ENCODE results near the gene CNNM1.

Gene CNNM1

GRCh38 chr10:99393036-99393435, 63.9 kb downstream of the CNNM1 start:
- TF ChIP-seq CTCF (IDR thresholded peaks at IDR 0.05), result no peak
- Histone ChIP-seq H3K36me3 (ENCODE audit: control insufficient read depth, insufficient read depth, low read length) (no peaks in the 10 kb centered on the region), H3K9me3 (ENCODE audit: control insufficient read depth, low read length) (no peaks in the 10 kb centered on the region), H3K27me3 (ENCODE audit: control insufficient read depth, insufficient read depth, low read length) (no peaks in the 10 kb centered on the region), H3K4me3 (ENCODE audit: low read depth, low read length) (no peak overlapping the region), H2AFZ (no peak overlapping the region), H3K4me1 (no peaks in the 10 kb centered on the region), H3K27ac (no peak overlapping the region), H3K4me2 (ENCODE audit: low read length) (no peak overlapping the region), H3K79me2 (no peaks in the 10 kb centered on the region), H3K9ac (no peak overlapping the region)

GRCh38 chr10:99393683-99394082, 64.5 kb downstream of the CNNM1 start:
- Histone ChIP-seq H3K9me3 (ENCODE audit: control insufficient read depth, low read length) (no peaks in the 10 kb centered on the region), H2AFZ (no peak overlapping the region), H3K27me3 (ENCODE audit: control insufficient read depth, insufficient read depth, low read length) (no peaks in the 10 kb centered on the region), H3K27ac (no peak overlapping the region), H3K4me1 (no peaks in the 10 kb centered on the region), H3K4me3 (ENCODE audit: low read depth, low read length) (no peak overlapping the region), H3K9ac (no peak overlapping the region), H3K79me2 (no peaks in the 10 kb centered on the region), H3K36me3 (ENCODE audit: control insufficient read depth, insufficient read depth, low read length) (no peaks in the 10 kb centered on the region), H3K4me2 (ENCODE audit: low read length) (no peak overlapping the region)
- no peak for TF ChIP-seq CTCF (IDR thresholded peaks at IDR 0.05)

GRCh38 chr10:99394256-99394655, 65.1 kb downstream of the CNNM1 start:
- Histone ChIP-seq H3K79me2 (no peaks in the 10 kb centered on the region), H3K36me3 (ENCODE audit: control insufficient read depth, insufficient read depth, low read length) (no peaks in the 10 kb centered on the region), H3K9ac (no peak overlapping the region), H3K27ac (no peak overlapping the region), H3K27me3 (ENCODE audit: control insufficient read depth, insufficient read depth, low read length) (no peaks in the 10 kb centered on the region), H3K9me3 (ENCODE audit: control insufficient read depth, low read length) (no peaks in the 10 kb centered on the region), H2AFZ (no peak overlapping the region), H3K4me3 (ENCODE audit: low read depth, low read length) (no peak overlapping the region), H3K4me1 (no peaks in the 10 kb centered on the region), H3K4me2 (ENCODE audit: low read length) (no peak overlapping the region)
- TF ChIP-seq CTCF (IDR thresholded peaks at IDR 0.05), result no peak

- Histone ChIP-seq H3K4me2 (ENCODE audit: low read length) (no peak overlapping the region), H3K9ac (no peak overlapping the region), H3K4me1 (no peaks in the 10 kb centered on the region), H2AFZ (no peak overlapping the region), H3K4me3 (ENCODE audit: low read depth, low read length) (no peak overlapping the region), H3K27ac (no peak overlapping the region), H3K36me3 (ENCODE audit: control insufficient read depth, insufficient read depth, low read length) (no peaks in the 10 kb centered on the region), H3K79me2 (no peaks in the 10 kb centered on the region), H3K27me3 (ENCODE audit: control insufficient read depth, insufficient read depth, low read length) (no peaks in the 10 kb centered on the region), H3K9me3 (ENCODE audit: control insufficient read depth, low read length) (no peaks in the 10 kb centered on the region)
- TF ChIP-seq CTCF (IDR thresholded peaks at IDR 0.05), result no peak
These were observed 65.7 kb downstream of the CNNM1 start for GRCh38 chr10:99394761-99395386.

- H3K9me3 ChIP-seq (ENCODE audit: control insufficient read depth, low read length), result no peaks in the 10 kb centered on the region
- H3K79me2 ChIP-seq, result no peaks in the 10 kb centered on the region
- no peak overlapping the region for H3K4me3 ChIP-seq (ENCODE audit: low read depth, low read length)
- no peaks in the 10 kb centered on the region for H3K36me3 ChIP-seq (ENCODE audit: control insufficient read depth, insufficient read depth, low read length)
- H2AFZ ChIP-seq, result no peak overlapping the region
- no peak overlapping the region for H3K27ac ChIP-seq
- no peak overlapping the region for H3K9ac ChIP-seq
- no peak for TF ChIP-seq CTCF (IDR thresholded peaks at IDR 0.05)
- H3K4me2 ChIP-seq (ENCODE audit: low read length), result no peak overlapping the region
- no peaks in the 10 kb centered on the region for H3K27me3 ChIP-seq (ENCODE audit: control insufficient read depth, insufficient read depth, low read length)
- H3K4me1 ChIP-seq, result no peaks in the 10 kb centered on the region
These were observed 66.7 kb downstream of the CNNM1 start for GRCh38 chr10:99395750-99396445.
